Measurements from ENCODE around the gene SLC39A6. TPM values are rescaled to one million over a fixed set of nuclear protein-coding genes. Genes with fewer than 3 reads are reported as not detected.
"Not testable (repeated sequence)": the region's sequence is repeated elsewhere in the genome, so short reads cannot be mapped to it uniquely, and the experiment has no call there.

SLC39A6 gene
- total and polyA plus RNA-seq, 9 donors = 39.7 to 96.5 (median 55.0) TPM

- 24 to 29% (median 25%) methylated on average over 15 of the region's 15 CpGs for WGBS, 3 donors
- intact Hi-C loops (cut with DNase I) = loop anchor here in 1 of 4 donors (5.0 kb wide), 1 partner anchor 59 kb away; the partner anchor contains the start of gene MOCOS
- Histone ChIP-seq H3K9me3 (no peaks in the 10 kb centered on the region), H3K36me3 (no peaks in the 10 kb centered on the region), H3K27ac (peak overlapping the region in 1 of 2 donors; percentile 92), H3K4me3 (peak overlapping the region; percentile 79), H3K4me1 (ENCODE audit: insufficient read depth) (peaks cover 15% of the 10 kb centered on the region), H3K27me3 (no peaks in the 10 kb centered on the region)
- DNase-seq = no peak
- TF ChIP-seq POLR2A (IDR thresholded peaks at IDR 0.05) (no peak), CTCF (IDR thresholded peaks at IDR 0.05) (no peak), EP300 (IDR thresholded peaks at IDR 0.05) (no peak)
Measured at GRCh38 chr18:36127836-36128529, 1.2 kb downstream of the SLC39A6 start.

GRCh38 chr18:36126668-36127067 is 2.5 kb downstream of the SLC39A6 start:
- Histone ChIP-seq H3K27me3 (no peaks in the 10 kb centered on the region), H3K9me3 (no peaks in the 10 kb centered on the region), H3K4me1 (ENCODE audit: insufficient read depth) (peaks cover 11% of the 10 kb centered on the region), H3K36me3 (no peaks in the 10 kb centered on the region), H3K4me3 (no peak overlapping the region), H3K27ac (no peak overlapping the region)
- no peak for DNase-seq
- intact Hi-C loops (cut with DNase I) = loop anchor here in 1 of 4 donors (5.0 kb wide), 1 partner anchor 61 kb away; the partner anchor contains the start of gene MOCOS
- no peak for TF ChIP-seq EP300 (IDR thresholded peaks at IDR 0.05)
- TF ChIP-seq CTCF (IDR thresholded peaks at IDR 0.05) = no peak
- no peak for TF ChIP-seq POLR2A (IDR thresholded peaks at IDR 0.05)
- 91 to 97% (median 94%) methylated on average over 8 of the region's 8 CpGs for WGBS, 3 donors

GRCh38 chr18:36124841-36125240 is 4.3 kb downstream of the SLC39A6 start:
- Histone ChIP-seq H3K27ac (no peak overlapping the region), H3K9me3 (no peaks in the 10 kb centered on the region), H3K27me3 (no peaks in the 10 kb centered on the region), H3K4me3 (no peak overlapping the region), H3K36me3 (no peaks in the 10 kb centered on the region), H3K4me1 (ENCODE audit: insufficient read depth) (peaks cover 5% of the 10 kb centered on the region)
- DNase-seq = no peak
- intact Hi-C loops (cut with DNase I) = loop anchor here in 1 of 4 donors (5.0 kb wide), 1 partner anchor 62 kb away; the partner anchor contains the start of gene MOCOS
- WGBS, 3 donors = 92 to 95% (median 93%) methylated on average over 4 of the region's 4 CpGs
- no peak for TF ChIP-seq POLR2A (IDR thresholded peaks at IDR 0.05)
- no peak for TF ChIP-seq CTCF (IDR thresholded peaks at IDR 0.05)
- TF ChIP-seq EP300 (IDR thresholded peaks at IDR 0.05) = no peak

GRCh38 chr18:36120297-36120696 is 8.8 kb downstream of the SLC39A6 start:
- intact Hi-C loops (cut with DNase I) = no loop called here
- Histone ChIP-seq H3K4me1 (ENCODE audit: insufficient read depth) (no peaks in the 10 kb centered on the region), H3K27ac (no peak overlapping the region), H3K4me3 (no peak overlapping the region), H3K27me3 (no peaks in the 10 kb centered on the region), H3K9me3 (no peaks in the 10 kb centered on the region), H3K36me3 (no peaks in the 10 kb centered on the region)
- 88 to 94% (median 90%) methylated on average over 3 of the region's 3 CpGs for WGBS, 3 donors
- no peak for DNase-seq
- TF ChIP-seq POLR2A (IDR thresholded peaks at IDR 0.05) = no peak
- TF ChIP-seq CTCF (IDR thresholded peaks at IDR 0.05) = no peak
- TF ChIP-seq EP300 (IDR thresholded peaks at IDR 0.05) = no peak

- DNase-seq; intact Hi-C loops (cut with DNase I); H3K36me3 ChIP-seq: not testable (repeated sequence)
Measured at GRCh38 chr18:36116771-36117170, 12.4 kb downstream of the SLC39A6 start.

More at GRCh38 chr18:36116771-36117170, 12.4 kb downstream of the SLC39A6 start:
- H3K9me3 ChIP-seq; H3K4me1 ChIP-seq (ENCODE audit: insufficient read depth); H3K27me3 ChIP-seq; H3K27ac ChIP-seq; H3K4me3 ChIP-seq: not testable (repeated sequence)
- 90 to 92% (median 91%) methylated on average over 11 of the region's 11 CpGs for WGBS, 3 donors
